ENCODE results near the gene MCRIP2.
"Not testable (repeated sequence)": the region's sequence is repeated elsewhere in the genome, so short reads cannot be mapped to it uniquely, and the experiment has no call there.

MCRIP2 gene

GRCh38 chr16:686459-687260 is 45.0 kb downstream of the MCRIP2 start:
- H3K9me3 ChIP-seq = no peaks in the 10 kb centered on the region
- no peak for DNase-seq
- TF ChIP-seq CTCF (IDR thresholded peaks at IDR 0.05; ENCODE audit: low read depth, low read length) = no peak
- H3K4me1 ChIP-seq = peaks cover 7% of the 10 kb centered on the region; the same call in 1 of the 2 replicates
- H3K27me3 ChIP-seq = no peaks in the 10 kb centered on the region
- H3K36me3 ChIP-seq = peaks cover 43% of the 10 kb centered on the region
- H3K4me3 ChIP-seq (ENCODE audit: low read depth, low read length) = no peak overlapping the region

- Histone ChIP-seq H3K36me3 (peaks cover 35% of the 10 kb centered on the region), H3K27me3 (no peaks in the 10 kb centered on the region), H3K4me3 (ENCODE audit: low read depth, low read length) (no peak overlapping the region), H3K4me1 (0 out of 2 replicates have a peak, but pooled peaks cover 5% of the 10 kb centered on the region), H3K9me3 (no peaks in the 10 kb centered on the region)
- no peak for TF ChIP-seq CTCF (IDR thresholded peaks at IDR 0.05; ENCODE audit: low read depth, low read length)
- DNase-seq = no peak
Observed at GRCh38 chr16:687499-687898, 45.9 kb downstream of the MCRIP2 start.

DNA sequence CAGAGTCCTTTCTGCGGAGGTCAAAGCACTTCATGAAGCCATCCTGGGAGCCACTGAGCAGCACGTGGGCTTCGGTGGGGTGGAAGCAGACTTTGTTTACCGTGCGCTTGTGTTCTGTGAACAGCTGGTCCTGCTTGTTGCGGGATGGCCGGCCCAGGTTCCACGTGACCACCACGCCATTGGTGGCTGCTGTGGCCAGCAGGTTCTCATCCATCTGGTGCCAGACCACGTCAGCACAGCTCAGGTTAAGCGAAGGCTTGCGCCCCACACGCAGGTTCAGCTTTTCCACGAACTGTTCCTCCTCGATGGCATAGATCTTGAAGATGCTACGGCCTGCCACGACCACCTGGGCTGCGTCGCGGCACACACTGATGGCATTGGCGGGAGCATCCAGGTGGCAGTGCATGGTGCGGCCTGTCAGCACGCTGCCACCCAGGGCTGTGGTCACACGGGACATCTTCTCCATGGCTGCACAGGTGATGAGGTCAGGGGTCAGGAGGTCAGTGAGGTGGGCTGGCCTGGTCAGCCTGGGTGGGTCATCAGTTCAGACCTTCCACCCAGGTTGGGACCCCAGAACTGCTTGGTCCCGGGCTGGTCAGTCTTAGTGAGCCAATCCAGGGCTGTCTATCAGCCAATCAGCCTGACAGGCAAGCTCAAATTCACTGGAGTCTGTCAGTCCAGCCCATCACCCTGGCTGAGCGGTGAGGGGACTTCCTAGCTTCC is 47.7 kb downstream of the MCRIP2 start:
- Histone ChIP-seq H3K27me3 (no peaks in the 10 kb centered on the region), H3K4me3 (ENCODE audit: low read depth, low read length) (peak overlapping the region; percentile 97), H3K36me3 (peaks cover 23% of the 10 kb centered on the region), H3K9me3 (no peaks in the 10 kb centered on the region), H3K4me1 (0 out of 2 replicates have a peak, but pooled peaks cover 5% of the 10 kb centered on the region)
- DNase-seq = no peak
- no peak for TF ChIP-seq CTCF (IDR thresholded peaks at IDR 0.05; ENCODE audit: low read depth, low read length)

GRCh38 chr16:691242-691641 is 49.6 kb downstream of the MCRIP2 start:
- DNase-seq; H3K4me1 ChIP-seq; H3K9me3 ChIP-seq; H3K4me3 ChIP-seq (ENCODE audit: low read depth, low read length); H3K27me3 ChIP-seq: not testable (repeated sequence)
- peaks cover 16% of the 10 kb centered on the region for H3K36me3 ChIP-seq

DNA sequence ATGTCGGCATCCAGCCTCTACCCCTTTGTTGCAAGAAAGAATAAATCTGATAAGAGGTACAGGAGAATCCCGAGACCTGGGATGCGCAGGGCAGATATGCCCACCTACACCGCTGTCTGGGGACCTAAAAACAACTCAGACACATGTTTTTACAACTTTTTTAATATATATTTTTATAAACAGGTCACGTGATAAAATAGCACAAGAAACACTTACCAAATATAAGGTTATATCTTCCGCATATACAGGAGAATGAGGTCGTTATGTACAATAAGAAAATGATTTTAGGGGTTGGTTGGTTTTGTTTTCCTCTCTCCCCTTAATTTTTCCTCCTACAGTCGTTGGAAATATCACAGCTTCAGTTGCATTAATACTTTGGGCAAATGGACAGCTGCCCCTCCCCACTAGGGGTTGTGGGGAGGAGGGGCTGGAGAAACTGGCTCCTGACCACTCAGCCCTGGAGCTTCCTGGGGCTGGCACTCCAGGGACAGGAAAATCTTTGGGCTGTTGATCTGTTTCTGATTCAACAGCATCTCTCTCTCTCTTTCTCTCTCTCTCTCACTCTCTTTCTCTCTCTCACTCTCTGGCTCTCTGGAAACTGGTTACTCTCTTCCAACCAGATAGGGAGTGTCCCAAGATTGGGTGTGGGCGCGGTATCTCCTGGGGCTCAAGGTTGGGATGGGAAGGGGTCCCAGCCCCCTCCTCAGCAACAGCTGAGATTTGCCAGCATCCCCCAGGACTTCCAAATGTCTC is 50.9 kb downstream of the MCRIP2 start:
- Histone ChIP-seq H3K9me3 (no peaks in the 10 kb centered on the region), H3K4me3 (ENCODE audit: low read depth, low read length) (no peak overlapping the region), H3K27me3 (no peaks in the 10 kb centered on the region), H3K36me3 (peaks cover 6% of the 10 kb centered on the region), H3K4me1 (no peaks in the 10 kb centered on the region)
- no peak for DNase-seq
- TF ChIP-seq CTCF (IDR thresholded peaks at IDR 0.05; ENCODE audit: low read depth, low read length) = no peak

- Histone ChIP-seq H3K4me3 (ENCODE audit: low read depth, low read length) (no peak overlapping the region), H3K4me1 (no peaks in the 10 kb centered on the region), H3K27me3 (no peaks in the 10 kb centered on the region), H3K36me3 (peaks cover 9% of the 10 kb centered on the region), H3K9me3 (no peaks in the 10 kb centered on the region)
- no peak for TF ChIP-seq CTCF (IDR thresholded peaks at IDR 0.05; ENCODE audit: low read depth, low read length)
- no peak for DNase-seq
Observed at GRCh38 chr16:693364-693763, 51.7 kb downstream of the MCRIP2 start.

Measured in BE2C (cell line).